ENCODE results near the gene PER1. TPM values are rescaled to one million over a fixed set of nuclear protein-coding genes. Genes with fewer than 3 reads are reported as not detected.

The PER1 gene
- total RNA-seq, 1 experiment from 2014 or later, result 36.5 TPM

- Mint-ChIP-seq H3K27me3 (ENCODE audit: low read depth) (no peaks in the 10 kb centered on the region), H3K36me3 (ENCODE audit: insufficient read depth in 1 of 3, low read depth in 3 of 3) (no peaks in the 10 kb centered on the region), H3K4me3 (no peak overlapping the region), H3K27ac (no peak overlapping the region), H3K4me1 (peaks cover 23% of the 10 kb centered on the region in 2 experiments), H3K9me3 (no peaks in the 10 kb centered on the region)
- no peak overlapping the region for H2BK120ac ChIP-seq (ENCODE audit: low read depth, low read length, poor library complexity, severe bottlenecking)
- H2AFZ ChIP-seq (ENCODE audit: low read length), result no peak overlapping the region
- no peak overlapping the region for H2BK12ac ChIP-seq (ENCODE audit: insufficient read length, low read depth, low read length)
- H3K14ac ChIP-seq (ENCODE audit: insufficient read depth, low read length), result no peak overlapping the region
- no peaks in the 10 kb centered on the region for H4K20me1 ChIP-seq (ENCODE audit: control insufficient read depth, insufficient read depth, insufficient read length)
- no peak overlapping the region for H2BK5ac ChIP-seq (ENCODE audit: insufficient read length, low read length)
- H4K5ac ChIP-seq (ENCODE audit: insufficient read length, low read depth, low read length), result no peak overlapping the region
- H4K8ac ChIP-seq (replicated peaks; ENCODE audit: insufficient read length, low read depth, low read length), result no peak overlapping the region
- H3K4me1 ChIP-seq (ENCODE audit: insufficient read depth, low read length), result no peaks in the 10 kb centered on the region; the same call in 1 of the 2 replicates
- H2AK5ac ChIP-seq (ENCODE audit: insufficient read length, low read length), result no peak overlapping the region
- H3K27me3 ChIP-seq (ENCODE audit: insufficient read depth, low read length), result no peaks in the 10 kb centered on the region
- peaks cover 9% of the 10 kb centered on the region for H3K23me2 ChIP-seq (ENCODE audit: insufficient read length, low read depth, low read length, poor library complexity, severe bottlenecking)
- no peak overlapping the region for H2BK15ac ChIP-seq (ENCODE audit: low read depth, low read length)
- WGBS (ENCODE audit: extremely low coverage, insufficient read length, low lambda C conversion rate), result no CpG with 5 or more reads among the region's 3 CpGs
- no peak overlapping the region for H2BK20ac ChIP-seq (ENCODE audit: low read depth, low read length, poor library complexity, severe bottlenecking)
- H3K23ac ChIP-seq (ENCODE audit: insufficient read length, low read depth, low read length), result no peak overlapping the region
- DNase-seq, result no peak
- H3K79me2 ChIP-seq (ENCODE audit: insufficient read depth, low read length), result no peaks in the 10 kb centered on the region
- TF ChIP-seq CTCF (conservative IDR thresholded peaks at IDR 0.05), result no peak
- H3K18ac ChIP-seq (ENCODE audit: insufficient read length, low read depth, low read length), result no peak overlapping the region
- H3K27ac ChIP-seq (ENCODE audit: insufficient read length, low read depth, low read length), result no peak overlapping the region
- no peak overlapping the region for H3K56ac ChIP-seq (ENCODE audit: insufficient read length, low read depth, low read length)
- no peak overlapping the region for H3K4ac ChIP-seq (ENCODE audit: low read depth, low read length)
- no peaks in the 10 kb centered on the region for H3K9me3 ChIP-seq (ENCODE audit: control insufficient read depth, low read depth, low read length)
- H3K4me2 ChIP-seq (ENCODE audit: insufficient read depth, insufficient read length, low read length), result no peak overlapping the region
- no peak overlapping the region for H4K91ac ChIP-seq (ENCODE audit: insufficient read length, low read depth, low read length)
- H3T11ph ChIP-seq (ENCODE audit: low read length), result no peak overlapping the region
- H3K9ac ChIP-seq (ENCODE audit: extremely low read depth, insufficient read length, low read length), result no peak overlapping the region
- H3K79me1 ChIP-seq (ENCODE audit: insufficient read depth, low read depth, low read length, poor library complexity, severe bottlenecking), result no peaks in the 10 kb centered on the region
Observed at GRCh38 chr17:8167526-8167925, 15.3 kb upstream of the PER1 start.
